Gastroesophageal sphincter (tissue), 3 donors: ENCODE measurements around the gene SMARCAL1.

ENCODE experiments used
- EP300 ChIP-seq: sonication (generic); formaldehyde crosslinking; IDR thresholded peaks from one replicate; pipeline ENCODE4 v1.6.1; 2017; ENCODE audit warnings: antibody characterized with exemption, mild to moderate bottlenecking
- POLR2A ChIP-seq, 2 donors: fragments of 450-650 bp; IDR thresholded peaks; one replicate each; pipeline ENCODE4 v1.6.1; 2017; ENCODE audit warnings: antibody characterized with exemption in 2 of 2, mild to moderate bottlenecking in 2 of 2, moderate library complexity in 1 of 2
- TF ChIP-seq, protein P1 (sequence below), 4 experiments: fragments of 200-600 bp in 2 of 4; fragments of 450-650 bp in 2 of 4; sonication (generic) in 1 of 4; IDR thresholded peaks; one replicate each; pipeline ENCODE4 v1.5.1; 2017 to 2019; ENCODE audit warnings: antibody characterized with exemption in 4 of 4, mild to moderate bottlenecking in 2 of 4, moderate library complexity in 2 of 4

DNA sequence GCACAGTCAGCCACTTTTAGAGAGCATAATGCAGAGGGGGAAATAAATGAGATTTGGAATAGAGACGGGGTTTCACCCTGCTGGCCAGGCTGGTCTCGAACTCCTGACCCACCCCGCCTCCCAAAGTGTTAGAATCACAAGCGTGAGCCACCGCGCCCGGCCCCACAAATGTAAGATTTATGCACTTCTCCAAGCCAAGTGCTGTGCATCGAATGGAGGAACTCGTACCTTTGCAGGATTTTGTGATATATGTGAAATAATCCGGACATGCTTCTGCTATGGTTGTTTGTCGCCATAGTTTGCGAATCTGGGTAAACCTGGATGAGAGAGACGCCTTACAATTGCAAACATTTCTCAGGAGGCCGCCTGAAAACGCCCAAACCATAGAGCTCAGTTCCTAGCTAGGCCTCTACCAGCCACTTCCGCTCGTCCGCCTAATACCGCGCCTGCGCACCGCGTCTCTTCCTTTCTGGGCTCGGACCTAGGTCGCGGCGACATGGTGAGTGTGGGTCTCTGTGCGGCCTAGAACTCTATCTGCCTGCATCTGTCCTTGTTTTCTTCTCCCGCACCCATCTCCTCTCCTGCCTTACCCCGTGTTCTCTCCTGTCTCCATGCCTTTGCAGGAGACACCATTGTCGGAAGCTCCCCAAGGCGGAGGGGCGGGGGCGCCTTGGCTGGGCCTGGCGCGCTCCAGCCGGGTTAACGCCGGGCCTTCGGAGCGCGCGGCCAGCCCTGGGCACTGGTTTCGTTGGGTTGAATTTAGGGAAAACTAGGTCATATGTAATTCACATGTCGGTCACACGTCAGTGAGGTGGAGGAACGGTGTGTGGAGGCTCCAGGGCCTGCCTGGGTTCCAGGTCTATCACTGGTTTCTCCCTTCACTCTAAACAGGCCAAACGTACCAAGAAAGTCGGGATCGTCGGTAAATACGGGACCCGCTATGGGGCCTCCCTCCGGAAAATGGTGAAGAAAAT lies 86.4 kb downstream of the SMARCAL1 start, which contains the start of gene RPL37A:
- TF ChIP-seq EP300 (no peak), POLR2A (IDR thresholded peaks at IDR 0.05) (peak; percentile 86)
- TF ChIP-seq, protein P1, sequence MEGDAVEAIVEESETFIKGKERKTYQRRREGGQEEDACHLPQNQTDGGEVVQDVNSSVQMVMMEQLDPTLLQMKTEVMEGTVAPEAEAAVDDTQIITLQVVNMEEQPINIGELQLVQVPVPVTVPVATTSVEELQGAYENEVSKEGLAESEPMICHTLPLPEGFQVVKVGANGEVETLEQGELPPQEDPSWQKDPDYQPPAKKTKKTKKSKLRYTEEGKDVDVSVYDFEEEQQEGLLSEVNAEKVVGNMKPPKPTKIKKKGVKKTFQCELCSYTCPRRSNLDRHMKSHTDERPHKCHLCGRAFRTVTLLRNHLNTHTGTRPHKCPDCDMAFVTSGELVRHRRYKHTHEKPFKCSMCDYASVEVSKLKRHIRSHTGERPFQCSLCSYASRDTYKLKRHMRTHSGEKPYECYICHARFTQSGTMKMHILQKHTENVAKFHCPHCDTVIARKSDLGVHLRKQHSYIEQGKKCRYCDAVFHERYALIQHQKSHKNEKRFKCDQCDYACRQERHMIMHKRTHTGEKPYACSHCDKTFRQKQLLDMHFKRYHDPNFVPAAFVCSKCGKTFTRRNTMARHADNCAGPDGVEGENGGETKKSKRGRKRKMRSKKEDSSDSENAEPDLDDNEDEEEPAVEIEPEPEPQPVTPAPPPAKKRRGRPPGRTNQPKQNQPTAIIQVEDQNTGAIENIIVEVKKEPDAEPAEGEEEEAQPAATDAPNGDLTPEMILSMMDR (IDR thresholded peaks at IDR 0.05): no peak
